NT2/D1 (cell line): Measurements from ENCODE around the gene TAS1R3.

Source experiments
- SUZ12 ChIP-seq: IDR thresholded peaks from 2 replicates; pipeline ENCODE4 v1.6.1; 2011; ENCODE audit not compliant: insufficient read length, insufficient read depth; ENCODE audit errors: extremely low read depth
- YY1 ChIP-seq: IDR thresholded peaks from 2 replicates; pipeline ENCODE4 v1.6.1; 2011; ENCODE audit not compliant: insufficient read length, insufficient read depth
- ZNF274 ChIP-seq: IDR thresholded peaks from 2 replicates; pipeline ENCODE4 v1.6.1; 2011; ENCODE audit warnings: mild to moderate bottlenecking, low read depth, low read length

- TF ChIP-seq YY1 (no peak), ZNF274 (no peak), SUZ12 (no peak)
These were observed 14.3 kb downstream of the TAS1R3 start for GRCh38 chr1:1345384-1345783.
